ENCODE data around the gene PDZRN4. TPM values are rescaled to one million over a fixed set of nuclear protein-coding genes. Genes with fewer than 3 reads are reported as not detected.

The PDZRN4 gene
- total and polyA plus RNA-seq, 10 donors, result 0.07 to 0.77 (median 0.29) TPM; not detected in 2

GRCh38 chr12:41589878-41590277 is 401.8 kb downstream of the PDZRN4 start:
- TF ChIP-seq POLR2A (IDR thresholded peaks at IDR 0.05), result no peak
- TF ChIP-seq CTCF (IDR thresholded peaks at IDR 0.05 in 8 of 11, conservative IDR thresholded peaks at IDR 0.05 in 3 of 11), result no peak
- TF ChIP-seq POLR2AphosphoS5 (IDR thresholded peaks at IDR 0.05), result no peak
- no peaks in the 10 kb centered on the region for H3K9me3 ChIP-seq
- H3K36me3 ChIP-seq, result no peaks in the 10 kb centered on the region
- no peak overlapping the region for H3K4me3 ChIP-seq
- H3K4me1 ChIP-seq, result no peaks in the 10 kb centered on the region
- no peak overlapping the region for H3K27ac ChIP-seq
- 80 to 89% (median 85%) methylated on average over 4 of the region's 4 CpGs for WGBS, 5 donors
- intact Hi-C loops (cut with DNase I; ENCODE audit: low total_unique reads), result no loop called here
- no peaks in the 10 kb centered on the region for H3K27me3 ChIP-seq (replicated peaks in 1 of 7)
- DNase-seq, result no peak

- no peaks in the 10 kb centered on the region for H3K36me3 ChIP-seq
- no peaks in the 10 kb centered on the region for H3K27me3 ChIP-seq (replicated peaks in 1 of 7)
- intact Hi-C loops (cut with DNase I; ENCODE audit: low total_unique reads), result no loop called here
- TF ChIP-seq POLR2AphosphoS5 (IDR thresholded peaks at IDR 0.05), result no peak
- no peak for DNase-seq
- WGBS, 5 donors, result 64 to 89% (median 82%) methylated on average over 4 of the region's 4 CpGs
- H3K4me3 ChIP-seq, result no peak overlapping the region
- H3K4me1 ChIP-seq, result no peaks in the 10 kb centered on the region
- H3K27ac ChIP-seq, result no peak overlapping the region
- no peaks in the 10 kb centered on the region for H3K9me3 ChIP-seq
Measured at GRCh38 chr12:41596190-41596589, 408.1 kb downstream of the PDZRN4 start.

- Histone ChIP-seq H3K4me3 (no peak overlapping the region), H3K27me3 (replicated peaks in 1 of 7) (no peaks in the 10 kb centered on the region), H3K9me3 (no peaks in the 10 kb centered on the region), H3K36me3 (no peaks in the 10 kb centered on the region), H3K4me1 (peaks cover 0 to 11% (median 0%) of the 10 kb centered on the region in 6 donors), H3K27ac (peak overlapping the region in 1 of 8 donors; percentile 21)
- TF ChIP-seq POLR2AphosphoS5 (IDR thresholded peaks at IDR 0.05), result no peak
- no peak for TF ChIP-seq POLR2A (IDR thresholded peaks at IDR 0.05)
- 49 to 63% (median 51%) methylated on average over 3 of the region's 3 CpGs for WGBS, 5 donors
- no peak for DNase-seq
- intact Hi-C loops (cut with DNase I; ENCODE audit: low total_unique reads), result no loop called here
Measured at GRCh38 chr12:41604830-41605229, 416.7 kb downstream of the PDZRN4 start.

- intact Hi-C loops (cut with DNase I; ENCODE audit: low total_unique reads), result no loop called here
- no peak for DNase-seq
- Histone ChIP-seq H3K4me1 (peaks cover 0 to 11% (median 0%) of the 10 kb centered on the region in 6 donors), H3K27me3 (replicated peaks in 1 of 7) (no peaks in the 10 kb centered on the region), H3K4me3 (no peak overlapping the region), H3K27ac (no peak overlapping the region), H3K9me3 (no peaks in the 10 kb centered on the region), H3K36me3 (no peaks in the 10 kb centered on the region)
- WGBS, 5 donors, result 66 to 87% (median 70%) methylated on average over 16 of the region's 16 CpGs
- TF ChIP-seq POLR2A (IDR thresholded peaks at IDR 0.05) (no peak), CTCF (IDR thresholded peaks at IDR 0.05 in 8 of 11, conservative IDR thresholded peaks at IDR 0.05 in 3 of 11) (no peak)
Measured at GRCh38 chr12:41605545-41606305, 417.6 kb downstream of the PDZRN4 start.

GRCh38 chr12:41606468-41607445 is 418.6 kb downstream of the PDZRN4 start:
- Histone ChIP-seq H3K9me3 (no peaks in the 10 kb centered on the region), H3K27ac (no peak overlapping the region), H3K4me1 (peaks cover 0 to 11% (median 0%) of the 10 kb centered on the region in 6 donors), H3K27me3 (replicated peaks in 1 of 7) (no peaks in the 10 kb centered on the region), H3K4me3 (no peak overlapping the region), H3K36me3 (no peaks in the 10 kb centered on the region)
- intact Hi-C loops (cut with DNase I; ENCODE audit: low total_unique reads), result no loop called here
- WGBS, 5 donors, result 83 to 91% (median 84%) methylated on average over 8 of the region's 8 CpGs
- DNase-seq, result no peak
- TF ChIP-seq CTCF (IDR thresholded peaks at IDR 0.05 in 8 of 11, conservative IDR thresholded peaks at IDR 0.05 in 3 of 11), result no peak

All from spleen (tissue), 11 donors.